H1 (cell line): ENCODE data around the gene MACROD2. TPM values are rescaled to one million over a fixed set of nuclear protein-coding genes. Genes with fewer than 3 reads are reported as not detected.

Experiments
- CTCF ChIA-PET: fragments of 300-600 bp; sonication (Branson Sonifier 250); formaldehyde crosslinking; loops from one replicate; lab custom pipeline; 2021; ENCODE audit not compliant: partially characterized antibody; lab: Charles Lee
- POLR2A ChIA-PET: fragments of 300-600 bp; sonication (Branson Sonifier 250); formaldehyde crosslinking; loops from one replicate; lab custom pipeline; 2021; ENCODE audit warnings: inconsistent platforms; ENCODE audit not compliant: partially characterized antibody; lab: Charles Lee
- DNase-seq, 2 experiments: peaks; one replicate each; pipeline versions ENCODE4 v3.0.0 to v3.0.0-alpha.2; 2010 to 2022; ENCODE audit warnings: low spot score in 2 of 2, low read depth in 1 of 2, mixed read lengths in 1 of 2
- FAIRE-seq: peaks from 2 replicates; lab custom pipeline; 2011; peaks lifted over from hg19 to GRCh38; lab: Jason Lieb, UNC
- H2AFZ ChIP-seq: 2 replicates; pipeline ENCODE4 v1.8.1; 2012; ENCODE audit warnings: low read length, inconsistent platforms
- H2AK5ac ChIP-seq: 2 replicates; pipeline ENCODE4 v1.6.1; 2013; ENCODE audit warnings: low read depth, low read length
- H2BK120ac ChIP-seq: replicated peaks from 2 replicates; pipeline ENCODE3; 2013; ENCODE audit warnings: low read depth, low read length, inconsistent platforms
- H2BK12ac ChIP-seq: 2 replicates; pipeline ENCODE4 v1.6.1; 2013; ENCODE audit warnings: low read depth, low read length
- H2BK15ac ChIP-seq: 2 replicates; pipeline ENCODE4 v1.6.1; 2013; ENCODE audit warnings: low read length
- H2BK20ac ChIP-seq: 2 replicates; pipeline ENCODE4 v1.6.1; 2013; ENCODE audit warnings: low read length
- H2BK5ac ChIP-seq: 2 replicates; pipeline ENCODE4 v1.6.1; 2013; ENCODE audit warnings: low read depth, low read length
- H3K14ac ChIP-seq: 2 replicates; pipeline ENCODE4 v1.6.1; 2013; ENCODE audit warnings: inconsistent platforms; ENCODE audit not compliant: insufficient read length
- H3K18ac ChIP-seq: 2 replicates; pipeline ENCODE4 v1.6.1; 2013; ENCODE audit warnings: low read length; ENCODE audit errors: extremely low read depth
- H3K23ac ChIP-seq: 2 replicates; pipeline ENCODE4 v1.6.1; 2013; ENCODE audit warnings: inconsistent platforms; ENCODE audit not compliant: insufficient read length
- H3K23me2 ChIP-seq: 2 replicates; pipeline ENCODE4 v1.6.1; 2013; ENCODE audit warnings: low read depth, low read length
- H3K27ac ChIP-seq: 2 replicates; pipeline ENCODE4 v1.6.1; 2011; ENCODE audit warnings: low read depth, low read length, inconsistent platforms
- H3K27me3 ChIP-seq, 4 experiments: replicated peaks in 1 of 4; 1 replicate in 1 of 4; 2 replicates in 3 of 4; pipeline versions ENCODE4 v1.6.1 to v1.8.1; 2011 to 2013; ENCODE audit warnings: low read length in 3 of 4, mild to moderate bottlenecking in 3 of 4, inconsistent platforms in 2 of 4, mixed read lengths in 2 of 4, moderate library complexity in 1 of 4; ENCODE audit not compliant: control insufficient read depth in 3 of 4, insufficient read depth in 3 of 4; ENCODE audit errors: extremely low read depth in 1 of 4
- H3K36me3 ChIP-seq, 4 experiments: 2 replicates each; pipeline versions ENCODE4 v1.6.1 to v1.8.1; 2011 to 2013; ENCODE audit warnings: mild to moderate bottlenecking in 4 of 4, low read length in 3 of 4, moderate library complexity in 2 of 4, control low read depth in 1 of 4, inconsistent platforms in 1 of 4; ENCODE audit not compliant: insufficient read depth in 4 of 4, control insufficient read depth in 2 of 4
- H3K4ac ChIP-seq: replicated peaks from 2 replicates; pipeline ENCODE3; 2013; ENCODE audit warnings: low read length, low read depth, mixed read lengths, inconsistent platforms; ENCODE audit not compliant: insufficient read length
- H3K4me1 ChIP-seq, 4 experiments: replicated peaks in 1 of 4; 1 replicate in 1 of 4; 2 replicates in 3 of 4; pipeline versions ENCODE4 v1.6.1 to v1.8.1; 2011 to 2013; ENCODE audit warnings: low read length in 3 of 4, inconsistent platforms in 2 of 4, mixed read lengths in 1 of 4; ENCODE audit not compliant: insufficient read depth in 4 of 4, control insufficient read depth in 3 of 4
- H3K4me2 ChIP-seq, 2 experiments: 2 replicates each; pipeline versions ENCODE4 v1.6.1 to v1.8.1; 2011 to 2013; ENCODE audit warnings: low read depth in 2 of 2, low read length in 2 of 2, control low read depth in 1 of 2, inconsistent platforms in 1 of 2, mild to moderate bottlenecking in 1 of 2; ENCODE audit not compliant: insufficient read depth in 1 of 2
- H3K4me3 ChIP-seq, 4 experiments: fragments of 200-600, 300-600 bp in 1 of 4; sonication (generic), shearing (Covaris generic), sonication (Bioruptor Twin) in 1 of 4; 2 replicates each; pipeline versions ENCODE4 v1.5.1 to v1.8.1; 2011 to 2016; ENCODE audit warnings: low read length in 4 of 4, low read depth in 3 of 4, control low read depth in 2 of 4, inconsistent platforms in 2 of 4, mild to moderate bottlenecking in 2 of 4, mixed read lengths in 1 of 4, moderate library complexity in 1 of 4; ENCODE audit not compliant: insufficient read depth in 2 of 4; ENCODE audit errors: extremely low read depth in 1 of 4
- H3K56ac ChIP-seq: replicated peaks from 2 replicates; pipeline ENCODE3; 2013; ENCODE audit warnings: low read depth, mild to moderate bottlenecking, mixed read lengths, low read length, inconsistent platforms; ENCODE audit not compliant: insufficient read length
- H3K79me1 ChIP-seq: 2 replicates; pipeline ENCODE4 v1.6.1; 2013; ENCODE audit warnings: low read depth, low read length, control low read depth
- H3K79me2 ChIP-seq, 2 experiments: 2 replicates each; pipeline versions ENCODE4 v1.6.1 to v1.8.1; 2012 to 2013; ENCODE audit warnings: low read length in 2 of 2, mild to moderate bottlenecking in 2 of 2, inconsistent platforms in 1 of 2; ENCODE audit not compliant: insufficient read depth in 2 of 2, control insufficient read depth in 1 of 2
- H3K9ac ChIP-seq, 4 experiments: replicated peaks in 1 of 4; 1 replicate in 1 of 4; 2 replicates in 3 of 4; pipeline versions ENCODE4 v1.6.1 to v1.8.1; 2011 to 2013; ENCODE audit warnings: low read depth in 3 of 4, low read length in 3 of 4, control low read depth in 2 of 4, mild to moderate bottlenecking in 2 of 4, moderate library complexity in 2 of 4, inconsistent platforms in 1 of 4; ENCODE audit errors: extremely low read depth in 1 of 4
- H3K9me3 ChIP-seq, 2 experiments: 2 replicates each; pipeline versions ENCODE4 v1.6.1 to v1.8.1; 2012 to 2013; ENCODE audit warnings: mild to moderate bottlenecking in 2 of 2, moderate library complexity in 2 of 2, control low read depth in 1 of 2, inconsistent platforms in 1 of 2, low read depth in 1 of 2, low read length in 1 of 2, mixed read lengths in 1 of 2; ENCODE audit not compliant: insufficient read depth in 2 of 2
- H4K20me1 ChIP-seq, 2 experiments: replicated peaks in 1 of 2; 2 replicates each; pipeline versions ENCODE3 to v1.8.1; 2011 to 2013; ENCODE audit warnings: inconsistent platforms in 2 of 2, low read length in 2 of 2, mild to moderate bottlenecking in 1 of 2; ENCODE audit not compliant: insufficient read depth in 2 of 2, control insufficient read depth in 1 of 2
- H4K5ac ChIP-seq: 2 replicates; pipeline ENCODE4 v1.6.1; 2013; ENCODE audit warnings: low read length, low read depth, mixed read lengths, inconsistent platforms; ENCODE audit not compliant: insufficient read length
- H4K8ac ChIP-seq: 2 replicates; pipeline ENCODE4 v1.8.0; 2013; ENCODE audit warnings: mild to moderate bottlenecking, moderate library complexity, low read length, inconsistent platforms; ENCODE audit not compliant: insufficient read depth; ENCODE audit errors: extremely low read depth
- H4K91ac ChIP-seq: replicated peaks from 2 replicates; pipeline ENCODE3; 2013; ENCODE audit warnings: low read length, mixed read lengths, inconsistent platforms; ENCODE audit not compliant: insufficient read length
- CBX8 ChIP-seq: fragments of 300-800, 300-1000 bp; sonication (generic); IDR thresholded peaks from 2 replicates; pipeline ENCODE4 v1.7.1; 2016; ENCODE audit warnings: low read depth, low read length, borderline replicate concordance
- CHD1 ChIP-seq: IDR thresholded peaks from 2 replicates; pipeline ENCODE4 v1.6.1; 2012; ENCODE audit warnings: low read depth, low read length, improper control_type of control experiment
- SIN3A ChIP-seq, 2 experiments: IDR thresholded peaks in 1 of 2; conservative IDR thresholded peaks in 1 of 2; 2 replicates each; pipeline ENCODE4 v1.6.1; 2011 to 2012; ENCODE audit warnings: low read length in 2 of 2, improper control_type of control experiment in 1 of 2, low read depth in 1 of 2, mild to moderate bottlenecking in 1 of 2
- SIX5 ChIP-seq: IDR thresholded peaks from 2 replicates; pipeline ENCODE4 v1.6.1; 2011; ENCODE audit warnings: mild to moderate bottlenecking, low read depth, low read length
- SRF ChIP-seq: IDR thresholded peaks from 2 replicates; pipeline ENCODE4 v1.6.1; 2011; ENCODE audit warnings: mild to moderate bottlenecking, low read depth, low read length, moderate library complexity
- WGBS, 2 experiments: shearing (Covaris generic) in 1 of 2; methylation state at CpG; one replicate each; pipeline versions ENCODE4 v1.1.6 to v1.1.7; 2013 to 2015; ENCODE audit warnings: low lambda C conversion rate in 2 of 2, mixed read lengths in 2 of 2, inconsistent platforms in 1 of 2, low coverage in 1 of 2, missing lambda C conversion rate in 1 of 2; ENCODE audit not compliant: insufficient replicate concordance in 2 of 2, insufficient coverage in 1 of 2, insufficient read length in 1 of 2; ENCODE audit errors: extremely low coverage in 1 of 2, missing lambda C conversion rate in 1 of 2; 5-methylcytosine and 5-hydroxymethylcytosine counted together
- polyA plus RNA-seq, 7 experiments: library from polyadenylated mRNA; depleted of rRNA in 3 of 7; stranded (reverse) in 5 of 7; unstranded in 2 of 7; fragments of >200 nt in 5 of 7; fragments of 200-250 nt in 2 of 7; gene quantifications; 1 replicate in 5 of 7; 2 replicates in 1 of 7; 4 replicates in 1 of 7; pipeline versions ENCODE4 v1.2.1 to v1.2.3, GENCODE V29; 2011 to 2013; ENCODE audit warnings: missing spikeins in 2 of 7, mixed read lengths in 2 of 7
- total RNA-seq: library from RNA; stranded (reverse); fragmentation: NEBNext Ultra II Directional; extraction: Animal tissue kit (Norgen Biotek cat#: 25700); gene quantifications from 2 replicates; pipeline ENCODE4 v1.2.1, GENCODE V29; 2021

Gene MACROD2
- total and polyA plus RNA-seq, 2 of the 8 experiments (the other 6 are each of a cell fraction or from before 2014, with no cell fraction given) = 0.70 to 3.9 TPM

GRCh38 chr20:15834857-15835256 is 1839.5 kb downstream of the MACROD2 start:
- no peak overlapping the region for H2BK12ac ChIP-seq
- H4K20me1 ChIP-seq = no peaks in the 10 kb centered on the region
- H2AFZ ChIP-seq = no peak overlapping the region
- no peaks in the 10 kb centered on the region for H3K79me1 ChIP-seq
- no peak overlapping the region for H3K18ac ChIP-seq
- 70% methylated on average over 3 of the region's 3 CpGs; no CpG with 5 or more reads in 1 of the 2 experiments for WGBS, 2 experiments
- ChIA-PET CTCF (no interaction called here), POLR2A (no interaction called here)
- no peak for FAIRE-seq
- no peak overlapping the region for H2BK120ac ChIP-seq
- H2BK20ac ChIP-seq = no peak overlapping the region
- H3K27ac ChIP-seq = no peak overlapping the region
- no peak overlapping the region for H3K4ac ChIP-seq
- no peak overlapping the region for H2BK15ac ChIP-seq
- no peak overlapping the region for H3K14ac ChIP-seq
- no peaks in the 10 kb centered on the region for H3K27me3 ChIP-seq
- H3K23ac ChIP-seq = no peak overlapping the region
- no peak overlapping the region for H4K8ac ChIP-seq
- no peaks in the 10 kb centered on the region for H3K23me2 ChIP-seq
- no peak overlapping the region for H3K56ac ChIP-seq
- no peak for DNase-seq
- H3K9me3 ChIP-seq = no peaks in the 10 kb centered on the region
- H3K4me2 ChIP-seq = no peak overlapping the region
- no peak overlapping the region for H4K91ac ChIP-seq
- no peaks in the 10 kb centered on the region for H3K4me1 ChIP-seq
- H2AK5ac ChIP-seq = no peak overlapping the region
- H2BK5ac ChIP-seq = no peak overlapping the region
- H3K36me3 ChIP-seq = no peaks in the 10 kb centered on the region
- H3K79me2 ChIP-seq = no peaks in the 10 kb centered on the region
- H4K5ac ChIP-seq = no peak overlapping the region
- no peak overlapping the region for H3K4me3 ChIP-seq
- H3K9ac ChIP-seq = no peak overlapping the region
- TF ChIP-seq SIX5 = no peak
- no peak for TF ChIP-seq SRF
- no peak for TF ChIP-seq CBX8
- no peak for TF ChIP-seq SIN3A (conservative IDR thresholded peaks at IDR 0.05 in 1 of 2, IDR thresholded peaks at IDR 0.05 in 1 of 2; ENCODE audit: low read depth in 1 of 2, low read length in 2 of 2)
- no peak for TF ChIP-seq CHD1
